Limb (tissue), 2 donors: ENCODE results near the gene CENPB.

ENCODE experiments used
- DNase-seq, 2 donors: peaks; one replicate each; pipeline ENCODE4 v3.0.0-alpha.2; 2016; ENCODE audit errors: extremely low spot score in 2 of 2

The CENPB gene

GRCh38 chr20:3812259-3812681, 25.7 kb upstream of the CENPB start:
- peak in 1 of 2 donors; percentile 27 for DNase-seq

DNA sequence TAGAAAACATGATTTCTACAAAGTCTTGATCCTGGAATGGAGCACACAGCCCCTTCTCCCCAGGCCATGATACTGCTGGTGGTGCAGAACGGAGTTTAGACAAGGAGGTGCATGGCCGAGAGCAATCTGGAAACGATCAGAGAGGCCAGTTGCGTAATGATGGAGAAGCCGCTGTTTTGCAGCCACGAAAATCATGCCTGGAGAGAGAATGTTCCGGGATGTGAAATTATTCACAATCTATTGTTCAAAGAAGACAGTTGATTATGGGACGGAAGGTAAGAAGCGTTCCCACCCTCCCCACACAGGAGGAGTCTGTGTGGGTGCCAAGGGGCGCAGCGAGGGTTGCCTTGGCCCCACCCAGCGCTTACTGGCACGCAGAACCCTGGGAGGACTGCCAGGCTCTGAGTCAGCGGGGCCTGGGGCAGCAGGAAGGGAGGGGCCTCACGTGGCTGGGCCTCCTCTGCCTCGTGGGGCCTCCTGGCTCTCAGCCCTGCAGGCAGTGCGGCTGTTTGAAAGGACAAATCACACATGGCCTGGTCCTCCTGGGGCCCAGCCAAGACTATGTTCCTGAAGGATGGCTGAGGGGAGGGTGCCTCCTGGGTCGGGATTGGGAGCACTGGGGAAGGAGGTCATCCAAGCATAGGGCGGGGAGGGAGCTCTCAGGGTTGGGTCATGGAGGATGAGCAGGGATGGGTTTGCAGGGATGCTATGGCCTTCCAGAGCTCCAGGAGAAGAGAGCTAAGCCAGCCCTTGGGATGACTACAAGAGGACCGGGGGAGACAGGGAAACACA, 25.1 kb upstream of the CENPB start:
- peak; percentile 93 to 97 for DNase-seq

DNA sequence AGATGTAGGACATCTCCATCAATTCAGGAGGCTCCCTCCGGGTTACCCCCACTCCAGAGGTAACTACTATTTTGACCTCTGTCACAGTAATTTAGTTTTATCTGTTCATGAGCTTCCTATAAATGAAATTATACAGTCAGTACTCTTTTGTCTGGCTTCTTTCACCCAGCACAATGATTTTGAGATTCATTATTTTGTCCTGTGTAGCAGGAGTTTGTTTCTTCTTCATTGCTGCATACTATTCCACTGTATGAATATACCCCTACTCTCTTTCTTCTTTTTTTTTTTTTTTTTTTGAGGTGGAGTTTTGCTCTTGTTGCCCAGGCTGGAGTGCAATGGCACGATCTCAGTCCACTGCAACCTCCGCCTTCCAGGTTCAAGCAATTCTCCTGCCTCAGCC, 22.0 kb upstream of the CENPB start:
- no peak for DNase-seq

- no peak for DNase-seq
Observed at GRCh38 chr20:3804781-3805180, 18.2 kb upstream of the CENPB start.

DNA sequence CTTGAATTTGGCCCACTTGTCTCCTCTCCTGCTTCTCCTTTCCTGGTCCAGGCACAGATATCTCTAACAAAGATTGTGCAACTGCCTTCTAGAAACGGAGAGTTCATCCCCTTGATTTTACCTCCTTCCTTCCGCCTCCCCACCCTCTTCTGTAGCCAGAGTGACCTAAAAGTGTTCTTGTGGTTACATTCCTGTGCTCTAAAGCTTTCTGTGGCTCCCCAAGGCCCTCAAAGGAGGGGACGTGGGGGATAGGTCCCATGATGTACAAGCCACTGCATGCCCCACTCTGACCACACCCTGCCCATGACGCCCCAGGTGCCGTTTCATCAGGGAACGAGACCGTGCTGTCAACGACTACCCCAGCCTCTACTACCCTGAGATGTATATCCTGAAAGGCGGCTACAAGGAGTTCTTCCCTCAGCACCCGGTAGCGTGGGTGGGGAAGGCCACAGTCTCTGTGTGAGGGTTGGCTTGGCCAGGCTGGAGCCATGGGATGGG, 17.8 kb upstream of the CENPB start:
- DNase-seq: no peak

- DNase-seq: no peak
Observed at GRCh38 chr20:3803854-3804253, 17.3 kb upstream of the CENPB start.

GRCh38 chr20:3803289-3803688, 16.7 kb upstream of the CENPB start:
- no peak for DNase-seq

DNA sequence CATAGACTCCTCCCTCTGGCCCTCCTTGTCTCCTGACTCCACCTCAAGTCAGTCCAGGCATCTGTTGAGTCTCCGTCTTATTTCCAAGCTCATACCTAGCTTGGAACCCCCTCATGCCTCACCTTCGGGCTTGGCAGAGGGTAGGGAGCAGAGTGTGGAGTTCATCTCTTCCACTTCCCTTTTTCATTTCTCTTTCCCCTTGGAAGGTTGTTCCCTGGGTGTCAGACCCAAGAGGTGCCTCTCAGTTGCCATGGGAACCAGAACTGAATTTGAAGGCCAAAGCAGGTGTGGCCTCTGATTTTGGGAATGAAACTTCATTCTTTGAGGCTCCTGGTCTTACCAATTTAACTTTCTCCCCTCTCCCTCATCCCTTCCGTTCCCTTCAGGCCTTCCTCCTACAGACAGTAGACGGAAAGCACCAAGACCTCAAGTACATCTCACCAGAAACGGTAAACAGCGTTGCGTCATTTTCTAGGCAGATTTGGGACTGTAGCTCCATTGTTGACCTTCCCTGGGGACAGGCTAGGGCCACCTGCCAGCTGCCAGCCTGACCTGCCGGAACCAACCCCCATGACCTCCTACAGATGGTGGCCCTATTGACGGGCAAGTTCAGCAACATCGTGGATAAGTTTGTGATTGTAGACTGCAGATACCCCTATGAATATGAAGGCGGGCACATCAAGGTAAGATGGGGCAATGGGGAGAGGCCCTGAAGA, 16.1 kb upstream of the CENPB start:
- no peak for DNase-seq

DNA sequence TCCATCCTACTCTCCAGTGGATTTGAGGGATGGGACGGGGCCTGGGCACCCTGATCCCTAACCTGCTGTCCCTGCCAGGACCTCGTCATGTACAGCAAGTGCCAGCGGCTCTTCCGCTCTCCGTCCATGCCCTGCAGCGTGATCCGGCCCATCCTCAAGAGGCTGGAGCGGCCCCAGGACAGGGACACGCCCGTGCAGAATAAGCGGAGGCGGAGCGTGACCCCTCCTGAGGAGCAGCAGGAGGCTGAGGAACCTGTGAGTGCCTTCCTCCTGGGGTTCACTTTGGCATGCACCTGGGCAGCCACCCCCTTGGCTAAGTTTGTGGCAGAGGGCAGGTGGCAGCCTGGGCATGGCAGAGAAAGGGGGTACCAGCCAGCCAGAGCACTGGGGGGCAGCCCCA, 15.3 kb upstream of the CENPB start:
- no peak for DNase-seq

DNA sequence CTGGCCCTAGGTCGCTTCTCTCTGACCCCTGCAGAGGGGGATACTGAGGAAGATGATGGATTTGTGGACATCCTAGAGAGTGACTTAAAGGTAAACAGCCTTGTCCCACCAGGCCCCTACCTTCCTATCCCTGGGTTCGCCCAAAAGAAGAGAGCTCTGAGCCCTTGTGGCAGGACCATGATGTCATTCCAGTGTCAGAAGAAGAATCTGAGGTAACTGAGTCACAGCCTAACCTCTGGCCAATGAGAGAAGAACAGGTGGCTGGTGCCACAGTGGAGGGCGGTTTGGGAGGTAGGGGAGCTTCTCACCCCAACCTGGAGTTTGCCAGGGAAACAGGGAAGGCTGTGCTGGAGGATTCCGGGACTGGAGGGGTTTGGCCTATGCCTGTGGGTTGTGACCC, 14.8 kb upstream of the CENPB start:
- no peak for DNase-seq

GRCh38 chr20:3800878-3801260, 14.3 kb upstream of the CENPB start:
- no peak for DNase-seq

DNA sequence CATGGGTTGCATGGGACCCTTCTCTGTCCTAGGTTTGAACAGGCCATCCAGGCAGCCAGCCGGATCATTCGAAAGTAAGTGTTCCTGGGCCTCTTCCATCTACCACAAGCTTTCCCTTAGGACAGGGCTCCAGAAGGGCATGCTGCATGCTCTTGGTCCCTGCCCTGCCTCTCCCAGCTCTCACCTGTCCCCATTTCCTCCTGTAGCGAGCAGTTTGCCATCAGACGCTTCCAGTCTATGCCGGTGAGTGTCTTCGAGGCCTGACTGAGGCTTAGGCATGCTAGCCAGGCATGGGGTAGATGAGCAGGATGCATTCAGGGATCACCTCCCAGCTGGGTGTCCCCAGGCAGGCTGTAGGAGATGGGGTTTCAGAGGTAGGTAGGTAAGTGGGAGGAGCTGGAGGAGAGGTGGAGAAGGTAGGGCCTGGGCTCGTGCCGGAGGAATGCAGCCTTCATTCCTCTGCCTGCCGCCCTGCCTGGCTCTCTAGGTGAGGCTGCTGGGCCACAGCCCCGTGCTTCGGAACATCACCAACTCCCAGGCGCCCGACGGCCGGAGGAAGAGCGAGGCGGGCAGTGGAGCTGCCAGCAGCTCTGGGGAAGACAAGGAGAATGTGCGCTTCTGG, 13.8 kb upstream of the CENPB start:
- no peak for DNase-seq

- peak; percentile 25 to 53 for DNase-seq
Observed at GRCh38 chr20:3798908-3799248, 12.3 kb upstream of the CENPB start.

- peak in 1 of 2 donors; percentile 27 for DNase-seq
Observed at GRCh38 chr20:3798373-3798768, 11.8 kb upstream of the CENPB start.

GRCh38 chr20:3797592-3798372, 11.2 kb upstream of the CENPB start:
- no peak for DNase-seq

GRCh38 chr20:3797226-3797545, 10.6 kb upstream of the CENPB start:
- DNase-seq: peak in 1 of 2 donors; percentile 36

- no peak for DNase-seq
Observed at GRCh38 chr20:3796477-3797225, 10.1 kb upstream of the CENPB start.

DNA sequence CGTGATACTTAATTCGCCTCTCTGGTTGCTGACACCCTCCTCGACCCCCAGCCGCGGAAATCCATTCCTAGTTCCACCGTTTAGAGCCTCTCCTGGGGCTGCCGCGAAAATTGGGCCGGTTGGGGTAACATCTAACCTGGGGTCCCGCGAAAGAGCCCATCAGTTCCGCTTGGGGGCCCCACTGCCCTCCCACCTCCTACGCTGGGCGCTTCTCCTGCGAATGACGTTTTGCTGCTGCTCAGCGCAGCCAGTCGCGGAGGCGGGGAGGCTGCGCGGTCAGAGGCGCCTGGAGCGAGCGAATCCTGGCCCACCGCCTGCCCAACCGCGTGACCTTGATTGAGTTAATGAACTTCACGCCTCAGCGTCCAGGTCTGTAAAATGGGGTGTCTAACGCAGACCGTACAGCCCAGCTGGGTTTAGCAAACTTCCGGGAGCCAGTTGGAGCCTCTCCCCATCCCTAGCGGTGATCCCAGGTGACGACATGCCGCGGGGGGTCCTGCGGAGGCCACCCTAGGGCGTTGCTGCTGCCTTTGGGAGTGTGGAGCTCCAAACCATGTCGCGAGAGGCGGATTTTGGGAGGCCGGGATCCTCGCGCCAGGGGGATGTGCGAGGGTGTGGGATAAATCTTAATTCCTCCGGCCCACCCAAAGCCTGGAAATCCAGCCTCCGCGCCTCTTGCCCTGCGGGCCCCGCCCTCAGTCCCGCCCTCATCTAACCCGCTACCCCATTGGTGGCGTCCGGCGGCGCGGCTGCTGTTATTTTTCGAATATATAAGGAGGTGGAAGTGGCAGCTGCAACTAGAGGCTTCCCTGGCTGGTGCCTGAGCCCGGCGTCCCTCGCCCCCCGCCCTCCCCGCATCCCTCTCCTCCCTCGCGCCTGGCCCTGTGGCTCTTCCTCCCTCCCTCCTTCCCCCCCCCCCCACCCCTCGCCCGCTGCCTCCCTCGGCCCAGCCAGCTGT, 9.2 kb upstream of the CENPB start, which contains the start of gene CDC25B:
CDC25B (plus strand) TSS at position 800 of the 958 bp plus-strand sequence. CDS start 222 bp downstream, outside the sequence.
- DNase-seq: peak; percentile 94 to 95

GRCh38 chr20:3794701-3795420, 8.3 kb upstream of the CENPB start:
- DNase-seq: peak in 1 of 2 donors; percentile 24
